IPS-NIHi7 (cell line): ENCODE data around the gene WDR12.
A peak's percentile ranks its signal among the peaks of the same experiment; 100 is the strongest.
"Not testable (repeated sequence)": the region's sequence is repeated elsewhere in the genome, so short reads cannot be mapped to it uniquely, and the experiment has no call there.

Source experiments
- DNase-seq: peaks from one replicate; pipeline ENCODE4 v3.0.0; 2012; ENCODE audit warnings: mixed read lengths; ENCODE audit errors: extremely low spot score

WDR12 gene

GRCh38 chr2:202883987-202884675 lies 27.3 kb downstream of the WDR12 start:
- DNase-seq, result no peak

GRCh38 chr2:202881570-202881969 lies 29.9 kb downstream of the WDR12 start:
- no peak for DNase-seq

- no peak for DNase-seq
Observed at GRCh38 chr2:202877699-202878098, 33.8 kb downstream of the WDR12 start.

- DNase-seq, result peak; percentile 75
Observed at GRCh38 chr2:202871300-202872141, 40.0 kb downstream of the WDR12 start, which contains the start of gene ICA1L. Gene ICA1L (minus strand): TSS chr2:202871766. CDS start chr2:202829009, 42,757 bp downstream.

- DNase-seq, result peak; percentile 81
Observed at GRCh38 chr2:202870431-202871299, 40.8 kb downstream of the WDR12 start.

- DNase-seq, result no peak
Observed at GRCh38 chr2:202861987-202862386, 49.5 kb downstream of the WDR12 start.

- DNase-seq, result no peak
Observed at GRCh38 chr2:202858601-202859000, 52.9 kb downstream of the WDR12 start.

- DNase-seq, result not testable (repeated sequence)
Observed at GRCh38 chr2:202849343-202849742, 62.1 kb downstream of the WDR12 start.

GRCh38 chr2:202848813-202849212 lies 62.7 kb downstream of the WDR12 start:
- DNase-seq, result no peak

GRCh38 chr2:202847693-202848524 lies 63.6 kb downstream of the WDR12 start:
- DNase-seq, result no peak

- DNase-seq, result no peak
Observed at GRCh38 chr2:202844656-202845055, 66.8 kb downstream of the WDR12 start.

GRCh38 chr2:202842690-202843089 lies 68.8 kb downstream of the WDR12 start:
- no peak for DNase-seq

- DNase-seq, result no peak
Observed at GRCh38 chr2:202841090-202841867, 70.2 kb downstream of the WDR12 start.

GRCh38 chr2:202831242-202832220 lies 79.9 kb downstream of the WDR12 start:
- peak; percentile 60 for DNase-seq

- no peak for DNase-seq
Observed at GRCh38 chr2:202824901-202825300, 86.6 kb downstream of the WDR12 start.
